Measurements from ENCODE around the gene IL4R. TPM values are rescaled to one million over a fixed set of nuclear protein-coding genes. Genes with fewer than 3 reads are reported as not detected.

The IL4R gene
- total and polyA plus RNA-seq, 10 of the 15 experiments (the other 5 are each of a cell fraction or from before 2014, with no cell fraction given), result 2.6 to 70.4 (median 36.6) TPM

DNA sequence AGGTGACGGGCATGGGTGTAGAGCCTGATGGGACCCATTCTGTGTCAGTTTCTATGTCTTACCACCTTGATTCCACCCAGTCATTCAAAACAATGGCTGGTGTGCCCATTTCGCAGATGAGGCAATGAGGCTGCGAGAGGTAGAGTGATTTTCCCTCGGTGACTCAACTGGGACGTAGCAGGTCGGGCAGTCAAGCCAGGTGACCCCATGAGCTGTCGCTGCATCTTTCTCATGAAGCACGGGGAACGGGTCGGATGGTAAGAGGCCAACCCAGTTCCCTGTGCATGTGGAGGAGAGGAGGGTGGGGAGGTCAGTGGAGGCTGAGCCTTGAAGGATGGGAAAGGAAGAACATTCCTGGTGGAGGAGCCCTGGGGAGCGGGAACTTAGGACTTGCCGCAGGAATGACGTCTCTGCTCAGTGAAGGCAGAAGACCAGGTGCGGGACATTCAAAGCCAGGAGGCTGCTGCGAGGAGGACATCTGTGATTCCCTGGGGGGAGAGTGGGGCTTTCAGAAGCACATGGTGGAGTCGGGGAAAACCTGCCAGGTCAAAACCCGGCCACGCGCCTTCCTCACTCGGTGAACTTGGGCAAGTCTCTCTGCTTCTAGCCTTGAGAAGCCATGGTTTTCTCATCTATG lies 89.3 kb downstream of the IL4R start:
- peak overlapping the region; percentile 99 for H3K9ac ChIP-seq (ENCODE audit: control insufficient read depth, insufficient read depth, low read length)
- peaks cover 0 to 8% of the 10 kb centered on the region in 2 experiments; a peak in 3 of 4 replicates for H3K36me3 ChIP-seq (ENCODE audit: control insufficient read depth in 2 of 2, insufficient read depth in 2 of 2, low read length in 1 of 2)
- H3K79me2 ChIP-seq (ENCODE audit: control insufficient read depth, insufficient read depth, low read length), result peaks cover 77% of the 10 kb centered on the region
- ChIA-PET POLR2A (interaction anchor here (1.1 to 11.1 kb wide), 8 partner anchors 15 to 47 kb away, joined by 3 to 208 read pairs (median 30); no protein-coding TSS in a partner anchor), CTCF (interaction anchor here (0.8 to 9.2 kb wide), 6 partner anchors 7 to 248 kb away, joined by 3 to 113 read pairs (median 12); no protein-coding TSS in a partner anchor), RAD21 (ENCODE audit: unreplicated experiment) (interaction anchor here (0.7 to 12.8 kb wide), 9 partner anchors 15 to 171 kb away, joined by 3 to 224 read pairs (median 16); no protein-coding TSS in a partner anchor), SMC1A (ENCODE audit: uncharacterized antibody, unreplicated experiment) (interaction anchor here (0.8 to 10.9 kb wide), 12 partner anchors 11 to 168 kb away, joined by 3 to 220 read pairs (median 10); no protein-coding TSS in a partner anchor)
- DNase-seq (ENCODE audit: low read depth, low spot score), result no peak
- peak overlapping the region; percentile 86 for H3K4me3 ChIP-seq
- WGBS (ENCODE audit: insufficient coverage, insufficient replicate concordance, low lambda C conversion rate, missing lambda C conversion rate), result 0% methylated on average over 20 of the region's 20 CpGs
- H3K27ac ChIP-seq (ENCODE audit: control insufficient read depth, insufficient read depth), result peak overlapping the region; percentile 97
- FAIRE-seq, result no peak
- H3K4me2 ChIP-seq (ENCODE audit: control insufficient read depth, insufficient read depth), result peak overlapping the region; percentile 95
- no peak overlapping the region for H2AFZ ChIP-seq (ENCODE audit: control insufficient read depth, low read depth, low read length)
- intact Hi-C loops (cut with micrococcal nuclease; ENCODE audit: unreplicated experiment) (no loop called here), in situ Hi-C loops (cut with MboI) (no loop called here)
- H3K4me1 ChIP-seq (ENCODE audit: control insufficient read depth, insufficient read depth, low read length), result peaks cover 57% of the 10 kb centered on the region
- H3K9me3 ChIP-seq (replicated peaks; ENCODE audit: control insufficient read depth, insufficient read depth, low read length), result no peaks in the 10 kb centered on the region; the same call in 2 of the 3 replicates
- ATAC-seq, result peak; percentile 3
- no peaks in the 10 kb centered on the region for H3K27me3 ChIP-seq (replicated peaks in 1 of 2; ENCODE audit: control insufficient read depth in 2 of 2, insufficient read depth in 2 of 2, low read length in 1 of 2)
- BruUV-seq (replicated peaks), result no TSS peak
- no peaks in the 10 kb centered on the region; the same call in 1 of the 2 replicates for H4K20me1 ChIP-seq (ENCODE audit: control insufficient read depth, insufficient read depth)
- peak; percentile 19 for TF ChIP-seq KLF5 (IDR thresholded peaks at IDR 0.05; ENCODE audit: partially characterized antibody)
- TF ChIP-seq WRNIP1 (IDR thresholded peaks at IDR 0.05; ENCODE audit: borderline replicate concordance, low read depth, low read length), result 0 out of 2 replicates have a peak, but pooled peaks have one; percentile 10
- no peak for TF ChIP-seq POU2F2 (IDR thresholded peaks at IDR 0.05; ENCODE audit: borderline replicate concordance, low read depth, low read length)
- no peak for TF ChIP-seq CHD2 (IDR thresholded peaks at IDR 0.05; ENCODE audit: borderline replicate concordance, low read depth, low read length)
- TF ChIP-seq, protein P1, sequence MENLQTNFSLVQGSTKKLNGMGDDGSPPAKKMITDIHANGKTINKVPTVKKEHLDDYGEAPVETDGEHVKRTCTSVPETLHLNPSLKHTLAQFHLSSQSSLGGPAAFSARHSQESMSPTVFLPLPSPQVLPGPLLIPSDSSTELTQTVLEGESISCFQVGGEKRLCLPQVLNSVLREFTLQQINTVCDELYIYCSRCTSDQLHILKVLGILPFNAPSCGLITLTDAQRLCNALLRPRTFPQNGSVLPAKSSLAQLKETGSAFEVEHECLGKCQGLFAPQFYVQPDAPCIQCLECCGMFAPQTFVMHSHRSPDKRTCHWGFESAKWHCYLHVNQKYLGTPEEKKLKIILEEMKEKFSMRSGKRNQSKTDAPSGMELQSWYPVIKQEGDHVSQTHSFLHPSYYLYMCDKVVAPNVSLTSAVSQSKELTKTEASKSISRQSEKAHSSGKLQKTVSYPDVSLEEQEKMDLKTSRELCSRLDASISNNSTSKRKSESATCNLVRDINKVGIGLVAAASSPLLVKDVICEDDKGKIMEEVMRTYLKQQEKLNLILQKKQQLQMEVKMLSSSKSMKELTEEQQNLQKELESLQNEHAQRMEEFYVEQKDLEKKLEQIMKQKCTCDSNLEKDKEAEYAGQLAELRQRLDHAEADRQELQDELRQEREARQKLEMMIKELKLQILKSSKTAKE (IDR thresholded peaks at IDR 0.05; ENCODE audit: low read depth, poor library complexity, severe bottlenecking), result peak; percentile 56
- TF ChIP-seq, protein P2, sequence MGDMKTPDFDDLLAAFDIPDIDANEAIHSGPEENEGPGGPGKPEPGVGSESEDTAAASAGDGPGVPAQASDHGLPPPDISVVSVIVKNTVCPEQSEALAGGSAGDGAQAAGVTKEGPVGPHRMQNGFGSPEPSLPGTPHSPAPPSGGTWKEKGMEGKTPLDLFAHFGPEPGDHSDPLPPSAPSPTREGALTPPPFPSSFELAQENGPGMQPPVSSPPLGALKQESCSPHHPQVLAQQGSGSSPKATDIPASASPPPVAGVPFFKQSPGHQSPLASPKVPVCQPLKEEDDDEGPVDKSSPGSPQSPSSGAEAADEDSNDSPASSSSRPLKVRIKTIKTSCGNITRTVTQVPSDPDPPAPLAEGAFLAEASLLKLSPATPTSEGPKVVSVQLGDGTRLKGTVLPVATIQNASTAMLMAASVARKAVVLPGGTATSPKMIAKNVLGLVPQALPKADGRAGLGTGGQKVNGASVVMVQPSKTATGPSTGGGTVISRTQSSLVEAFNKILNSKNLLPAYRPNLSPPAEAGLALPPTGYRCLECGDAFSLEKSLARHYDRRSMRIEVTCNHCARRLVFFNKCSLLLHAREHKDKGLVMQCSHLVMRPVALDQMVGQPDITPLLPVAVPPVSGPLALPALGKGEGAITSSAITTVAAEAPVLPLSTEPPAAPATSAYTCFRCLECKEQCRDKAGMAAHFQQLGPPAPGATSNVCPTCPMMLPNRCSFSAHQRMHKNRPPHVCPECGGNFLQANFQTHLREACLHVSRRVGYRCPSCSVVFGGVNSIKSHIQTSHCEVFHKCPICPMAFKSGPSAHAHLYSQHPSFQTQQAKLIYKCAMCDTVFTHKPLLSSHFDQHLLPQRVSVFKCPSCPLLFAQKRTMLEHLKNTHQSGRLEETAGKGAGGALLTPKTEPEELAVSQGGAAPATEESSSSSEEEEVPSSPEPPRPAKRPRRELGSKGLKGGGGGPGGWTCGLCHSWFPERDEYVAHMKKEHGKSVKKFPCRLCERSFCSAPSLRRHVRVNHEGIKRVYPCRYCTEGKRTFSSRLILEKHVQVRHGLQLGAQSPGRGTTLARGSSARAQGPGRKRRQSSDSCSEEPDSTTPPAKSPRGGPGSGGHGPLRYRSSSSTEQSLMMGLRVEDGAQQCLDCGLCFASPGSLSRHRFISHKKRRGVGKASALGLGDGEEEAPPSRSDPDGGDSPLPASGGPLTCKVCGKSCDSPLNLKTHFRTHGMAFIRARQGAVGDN (IDR thresholded peaks at IDR 0.05), result peak; percentile 91
- no peak for TF ChIP-seq ZNF274 (IDR thresholded peaks at IDR 0.05; ENCODE audit: insufficient read depth, insufficient read length)
- peak; percentile 70 for TF ChIP-seq ATF7 (IDR thresholded peaks at IDR 0.05; ENCODE audit: low read depth)
- TF ChIP-seq JUNB (IDR thresholded peaks at IDR 0.05), result peak; percentile 26; the same call in 1 of the 2 replicates
- 0 out of 2 replicates have a peak, but pooled peaks have one; percentile 48 for TF ChIP-seq NBN (IDR thresholded peaks at IDR 0.05)
- TF ChIP-seq MEF2A (IDR thresholded peaks at IDR 0.05; ENCODE audit: insufficient read depth, low read depth, low read length), result no peak
- TF ChIP-seq EZH2 (IDR thresholded peaks at IDR 0.05; ENCODE audit: borderline replicate concordance, control insufficient read depth, low read depth, low read length), result no peak
- TF ChIP-seq MEF2B (IDR thresholded peaks at IDR 0.05; ENCODE audit: partially characterized antibody, poor library complexity, severe bottlenecking), result peak; percentile 97
- TF ChIP-seq, protein P3, sequence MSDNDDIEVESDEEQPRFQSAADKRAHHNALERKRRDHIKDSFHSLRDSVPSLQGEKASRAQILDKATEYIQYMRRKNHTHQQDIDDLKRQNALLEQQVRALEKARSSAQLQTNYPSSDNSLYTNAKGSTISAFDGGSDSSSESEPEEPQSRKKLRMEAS (IDR thresholded peaks at IDR 0.05; ENCODE audit: low read depth, low read length), result peak; percentile 88
- peak; percentile 56; the same call in 1 of the 2 replicates for TF ChIP-seq RAD51 (IDR thresholded peaks at IDR 0.05)
- peak; percentile 44 for TF ChIP-seq SMARCA5 (IDR thresholded peaks at IDR 0.05)
- peak; percentile 80 for TF ChIP-seq POLR2AphosphoS5 (IDR thresholded peaks at IDR 0.05; ENCODE audit: low read length)
